CD4-positive, CD25-positive, alpha-beta regulatory T cell (primary cell): ENCODE results near the gene GTF3A. TPM values are rescaled to one million over a fixed set of nuclear protein-coding genes. Genes with fewer than 3 reads are reported as not detected.

Source experiments
- ATAC-seq, 2 donors: fragments of 150-1000 bp; cut with Tn5 transposase; one replicate each; pipeline ENCODE4 v1.10.0; 2021; ENCODE audit warnings: low read depth in 2 of 2, moderate number of reproducible peaks in 2 of 2, moderate library complexity in 1 of 2
- DNase-seq, 3 donors: peaks; one replicate each; pipeline versions ENCODE4 v3.0.0 to v3.0.0-alpha.2; 2012 to 2022; ENCODE audit warnings: mixed read lengths in 1 of 3
- H3K27ac ChIP-seq: one replicate; pipeline ENCODE4 v1.7.0; 2013; ENCODE audit warnings: mild to moderate bottlenecking, low read length; ENCODE audit not compliant: insufficient read depth, poor library complexity, severe bottlenecking
- H3K27me3 ChIP-seq: one replicate; pipeline ENCODE4 v1.7.0; 2013; ENCODE audit warnings: low read length; ENCODE audit not compliant: control insufficient read depth, insufficient read depth
- H3K36me3 ChIP-seq: one replicate; pipeline ENCODE4 v1.7.0; 2013; ENCODE audit warnings: mild to moderate bottlenecking, low read length, moderate library complexity; ENCODE audit not compliant: control insufficient read depth, insufficient read depth
- H3K4me1 ChIP-seq: 2 replicates; pipeline ENCODE4 v1.7.0; 2013; ENCODE audit warnings: mild to moderate bottlenecking, low read length; ENCODE audit not compliant: insufficient read depth, control insufficient read depth, poor library complexity, severe bottlenecking
- H3K4me3 ChIP-seq: one replicate; pipeline ENCODE4 v1.7.0; 2013; ENCODE audit warnings: low read depth, mild to moderate bottlenecking, low read length, moderate library complexity
- H3K9me3 ChIP-seq, 2 experiments: 1 replicate in 1 of 2; 2 replicates in 1 of 2; pipeline ENCODE4 v1.7.0; 2013; ENCODE audit warnings: low read length in 2 of 2, mild to moderate bottlenecking in 1 of 2, moderate library complexity in 1 of 2; ENCODE audit not compliant: control insufficient read depth in 2 of 2
- H3K27ac Mint-ChIP-seq, 3 donors: one replicate each; pipeline ENCODE4 v1.8.0; 2020 to 2022; ENCODE audit warnings: mild to moderate bottlenecking in 3 of 3, mixed read lengths in 3 of 3, moderate library complexity in 2 of 3
- H3K27me3 Mint-ChIP-seq: one replicate; pipeline ENCODE4 v1.8.0; 2022; ENCODE audit warnings: mild to moderate bottlenecking, mixed read lengths
- H3K36me3 Mint-ChIP-seq: one replicate; pipeline ENCODE4 v1.8.0; 2020; ENCODE audit warnings: mixed read lengths
- H3K4me1 Mint-ChIP-seq, 4 donors: one replicate each; pipeline ENCODE4 v1.8.0; 2020 to 2022; ENCODE audit warnings: mixed read lengths in 4 of 4, mild to moderate bottlenecking in 1 of 4
- H3K4me3 Mint-ChIP-seq, 4 donors: one replicate each; pipeline ENCODE4 v1.8.0; 2020 to 2022; ENCODE audit warnings: mild to moderate bottlenecking in 4 of 4, mixed read lengths in 4 of 4, moderate library complexity in 3 of 4
- H3K9me3 Mint-ChIP-seq, 7 donors: one replicate each; pipeline ENCODE4 v1.8.0; 2020 to 2022; ENCODE audit warnings: mixed read lengths in 7 of 7, mild to moderate bottlenecking in 3 of 7, moderate library complexity in 2 of 7
- polyA plus RNA-seq, 4 donors: library from polyadenylated mRNA; unstranded; fragments of 300-500 nt; fragmentation: Illumina TruSeq; gene quantifications; one replicate each; pipeline ENCODE4 v1.2.3, GENCODE V29; 2021
- total RNA-seq: library from RNA; stranded (reverse); gene quantifications from one replicate; pipeline ENCODE4 v1.2.3, GENCODE V29; 2022

The GTF3A gene
- total and polyA plus RNA-seq, 5 donors from 2014 or later = 165 to 528 (median 504) TPM

- Mint-ChIP-seq H3K4me1 (no peaks in the 10 kb centered on the region), H3K27ac (no peak overlapping the region), H3K4me3 (no peak overlapping the region), H3K9me3 (no peaks in the 10 kb centered on the region), H3K27me3 (peaks cover 36% of the 10 kb centered on the region), H3K36me3 (no peaks in the 10 kb centered on the region)
- H3K4me1 ChIP-seq = no peaks in the 10 kb centered on the region
- ATAC-seq (no peak), DNase-seq (no peak)
- no peaks in the 10 kb centered on the region for H3K36me3 ChIP-seq
- no peak overlapping the region for H3K27ac ChIP-seq
- H3K9me3 ChIP-seq = no peaks in the 10 kb centered on the region
- H3K4me3 ChIP-seq = no peak overlapping the region
- peaks cover 3% of the 10 kb centered on the region for H3K27me3 ChIP-seq
These were observed 41.1 kb upstream of the GTF3A start for GRCh38 chr13:27383104-27383921.

- H3K4me3 ChIP-seq = no peak overlapping the region
- Mint-ChIP-seq H3K9me3 (no peaks in the 10 kb centered on the region), H3K27me3 (peaks cover 32% of the 10 kb centered on the region), H3K27ac (no peak overlapping the region), H3K4me1 (no peaks in the 10 kb centered on the region), H3K4me3 (no peak overlapping the region), H3K36me3 (no peaks in the 10 kb centered on the region)
- ATAC-seq = no peak
- no peaks in the 10 kb centered on the region for H3K4me1 ChIP-seq
- H3K36me3 ChIP-seq = no peaks in the 10 kb centered on the region
- H3K9me3 ChIP-seq = no peaks in the 10 kb centered on the region
- DNase-seq = no peak
- H3K27me3 ChIP-seq = peaks cover 3% of the 10 kb centered on the region
- no peak overlapping the region for H3K27ac ChIP-seq
These were observed 40.1 kb upstream of the GTF3A start for GRCh38 chr13:27384285-27384684.

- H3K4me1 Mint-ChIP-seq = no peaks in the 10 kb centered on the region
- Histone ChIP-seq H3K4me1 (no peaks in the 10 kb centered on the region), H3K9me3 (no peaks in the 10 kb centered on the region), H3K27ac (no peak overlapping the region), H3K36me3 (no peaks in the 10 kb centered on the region), H3K4me3 (no peak overlapping the region), H3K27me3 (peaks cover 9% of the 10 kb centered on the region)
- peaks cover 0 to 2% (median 0%) of the 10 kb centered on the region in 7 donors for H3K9me3 Mint-ChIP-seq
- peaks cover 23% of the 10 kb centered on the region for H3K27me3 Mint-ChIP-seq
- ATAC-seq (no peak), DNase-seq (no peak)
- H3K4me3 Mint-ChIP-seq = peak overlapping the region in 1 of 4 donors; percentile 84
- peak overlapping the region in 1 of 3 donors; percentile 64 for H3K27ac Mint-ChIP-seq
- H3K36me3 Mint-ChIP-seq = no peaks in the 10 kb centered on the region
These were observed 36.2 kb upstream of the GTF3A start for GRCh38 chr13:27388241-27388640.

GRCh38 chr13:27389891-27390290 lies 34.5 kb upstream of the GTF3A start:
- Histone ChIP-seq H3K4me1 (no peaks in the 10 kb centered on the region), H3K27me3 (peaks cover 7% of the 10 kb centered on the region), H3K4me3 (no peak overlapping the region), H3K36me3 (no peaks in the 10 kb centered on the region), H3K27ac (no peak overlapping the region), H3K9me3 (no peaks in the 10 kb centered on the region)
- DNase-seq = no peak
- H3K9me3 Mint-ChIP-seq = peaks cover 0 to 2% (median 0%) of the 10 kb centered on the region in 7 donors
- H3K27me3 Mint-ChIP-seq = peaks cover 22% of the 10 kb centered on the region
- no peaks in the 10 kb centered on the region for H3K4me1 Mint-ChIP-seq
- H3K36me3 Mint-ChIP-seq = no peaks in the 10 kb centered on the region
- H3K27ac Mint-ChIP-seq = no peak overlapping the region
- no peak for ATAC-seq
- H3K4me3 Mint-ChIP-seq = no peak overlapping the region

GRCh38 chr13:27391471-27391870 lies 32.9 kb upstream of the GTF3A start:
- no peak for DNase-seq
- no peaks in the 10 kb centered on the region for H3K9me3 ChIP-seq
- peaks cover 7% of the 10 kb centered on the region for H3K27me3 ChIP-seq
- H3K36me3 ChIP-seq = no peaks in the 10 kb centered on the region
- Mint-ChIP-seq H3K36me3 (no peaks in the 10 kb centered on the region), H3K27me3 (peaks cover 23% of the 10 kb centered on the region), H3K4me3 (no peak overlapping the region), H3K27ac (no peak overlapping the region), H3K9me3 (peaks cover 0 to 2% (median 0%) of the 10 kb centered on the region in 7 donors), H3K4me1 (peaks cover 0 to 2% (median 0%) of the 10 kb centered on the region in 4 donors)
- no peak for ATAC-seq
- no peak overlapping the region for H3K4me3 ChIP-seq
- no peaks in the 10 kb centered on the region for H3K4me1 ChIP-seq
- H3K27ac ChIP-seq = no peak overlapping the region

GRCh38 chr13:27393101-27393500 lies 31.3 kb upstream of the GTF3A start:
- Histone ChIP-seq H3K27me3 (peaks cover 7% of the 10 kb centered on the region), H3K36me3 (no peaks in the 10 kb centered on the region), H3K9me3 (no peaks in the 10 kb centered on the region), H3K27ac (no peak overlapping the region), H3K4me1 (no peaks in the 10 kb centered on the region), H3K4me3 (no peak overlapping the region)
- DNase-seq (no peak), ATAC-seq (no peak)
- H3K4me3 Mint-ChIP-seq = no peak overlapping the region
- H3K4me1 Mint-ChIP-seq = peaks cover 0 to 2% (median 0%) of the 10 kb centered on the region in 4 donors
- H3K36me3 Mint-ChIP-seq = no peaks in the 10 kb centered on the region
- H3K27me3 Mint-ChIP-seq = peaks cover 20% of the 10 kb centered on the region
- peaks cover 0 to 4% (median 0%) of the 10 kb centered on the region in 7 donors for H3K9me3 Mint-ChIP-seq
- no peak overlapping the region for H3K27ac Mint-ChIP-seq

GRCh38 chr13:27395007-27395510 lies 29.4 kb upstream of the GTF3A start:
- H3K4me3 ChIP-seq = no peak overlapping the region
- ATAC-seq (no peak), DNase-seq (no peak)
- Mint-ChIP-seq H3K4me3 (no peak overlapping the region), H3K4me1 (peaks cover 0 to 2% (median 0%) of the 10 kb centered on the region in 4 donors), H3K36me3 (no peaks in the 10 kb centered on the region), H3K27me3 (peaks cover 16% of the 10 kb centered on the region), H3K9me3 (peaks cover 0 to 2% (median 0%) of the 10 kb centered on the region in 7 donors), H3K27ac (no peak overlapping the region)
- no peak overlapping the region for H3K27ac ChIP-seq
- H3K36me3 ChIP-seq = no peaks in the 10 kb centered on the region
- no peaks in the 10 kb centered on the region for H3K4me1 ChIP-seq
- no peaks in the 10 kb centered on the region for H3K9me3 ChIP-seq
- peaks cover 7% of the 10 kb centered on the region for H3K27me3 ChIP-seq
